ENCODE data around the gene LSM14A.
"Not testable (repeated sequence)": the region's sequence is repeated elsewhere in the genome, so short reads cannot be mapped to it uniquely, and the experiment has no call there.

LSM14A gene

GRCh38 chr19:34215006-34215665 lies 42.8 kb downstream of the LSM14A start:
- Histone ChIP-seq H3K9me2 (replicated peaks; ENCODE audit: low read depth, low read length) (no peaks in the 10 kb centered on the region), H3F3A (ENCODE audit: low read depth) (peaks cover 10% of the 10 kb centered on the region; the same call in 1 of the 2 replicates), H3K9me3 (ENCODE audit: insufficient read depth, low read depth, low read length) (no peaks in the 10 kb centered on the region), H3K4me2 (ENCODE audit: low read depth, low read length, poor library complexity, severe bottlenecking) (no peak overlapping the region), H3K36me3 (ENCODE audit: insufficient read depth, low read length) (peaks cover 67% of the 10 kb centered on the region), H2AFZ (ENCODE audit: low read length) (no peak overlapping the region), H3K27me3 (ENCODE audit: insufficient read depth, low read length, poor library complexity, severe bottlenecking) (no peaks in the 10 kb centered on the region), H4K20me1 (ENCODE audit: insufficient read depth, low read length, poor library complexity, severe bottlenecking) (peaks cover 42% of the 10 kb centered on the region), H3K4me3 (ENCODE audit: low read length, poor library complexity, severe bottlenecking) (no peak overlapping the region), H3K9ac (ENCODE audit: low read depth, low read length, poor library complexity, severe bottlenecking) (no peak overlapping the region), H3K4me1 (ENCODE audit: insufficient read depth, low read length, poor library complexity, severe bottlenecking) (peaks cover 12% of the 10 kb centered on the region), H3K79me2 (ENCODE audit: insufficient read depth, low read length) (no peaks in the 10 kb centered on the region)
- TF ChIP-seq CTCF (conservative IDR thresholded peaks at IDR 0.05; ENCODE audit: low read length) (no peak), EZH2phosphoT487 (IDR thresholded peaks at IDR 0.05; ENCODE audit: borderline replicate concordance) (no peak)

- H3K9me2 ChIP-seq (replicated peaks; ENCODE audit: low read depth, low read length), result no peaks in the 10 kb centered on the region
- peaks cover 12% of the 10 kb centered on the region for H3K4me1 ChIP-seq (ENCODE audit: insufficient read depth, low read length, poor library complexity, severe bottlenecking)
- peaks cover 45% of the 10 kb centered on the region for H4K20me1 ChIP-seq (ENCODE audit: insufficient read depth, low read length, poor library complexity, severe bottlenecking)
- H3K4me3 ChIP-seq (ENCODE audit: low read length, poor library complexity, severe bottlenecking), result no peak overlapping the region
- no peak overlapping the region for H2AFZ ChIP-seq (ENCODE audit: low read length)
- peaks cover 66% of the 10 kb centered on the region for H3K36me3 ChIP-seq (ENCODE audit: insufficient read depth, low read length)
- no peak overlapping the region for H3K9ac ChIP-seq (ENCODE audit: low read depth, low read length, poor library complexity, severe bottlenecking)
- TF ChIP-seq CTCF (conservative IDR thresholded peaks at IDR 0.05; ENCODE audit: low read length) (no peak), EZH2phosphoT487 (IDR thresholded peaks at IDR 0.05; ENCODE audit: borderline replicate concordance) (no peak)
- H3K79me2 ChIP-seq (ENCODE audit: insufficient read depth, low read length), result no peaks in the 10 kb centered on the region
- H3K4me2 ChIP-seq (ENCODE audit: low read depth, low read length, poor library complexity, severe bottlenecking), result no peak overlapping the region
- H3F3A ChIP-seq (ENCODE audit: low read depth), result peaks cover 10% of the 10 kb centered on the region; the same call in 1 of the 2 replicates
- H3K27me3 ChIP-seq (ENCODE audit: insufficient read depth, low read length, poor library complexity, severe bottlenecking), result no peaks in the 10 kb centered on the region
- H3K9me3 ChIP-seq (ENCODE audit: insufficient read depth, low read depth, low read length), result no peaks in the 10 kb centered on the region
Observed at GRCh38 chr19:34215666-34216038, 43.3 kb downstream of the LSM14A start.

GRCh38 chr19:34216745-34217219 lies 44.5 kb downstream of the LSM14A start:
- H2AFZ ChIP-seq (ENCODE audit: low read length); H3K9me3 ChIP-seq (ENCODE audit: insufficient read depth, low read depth, low read length); H3K4me2 ChIP-seq (ENCODE audit: low read depth, low read length, poor library complexity, severe bottlenecking); H3K4me3 ChIP-seq (ENCODE audit: low read length, poor library complexity, severe bottlenecking); H3K9ac ChIP-seq (ENCODE audit: low read depth, low read length, poor library complexity, severe bottlenecking); H3K79me2 ChIP-seq (ENCODE audit: insufficient read depth, low read length); H3K27me3 ChIP-seq (ENCODE audit: insufficient read depth, low read length, poor library complexity, severe bottlenecking); H3K9me2 ChIP-seq (replicated peaks; ENCODE audit: low read depth, low read length): not testable (repeated sequence)
- Histone ChIP-seq H3K4me1 (ENCODE audit: insufficient read depth, low read length, poor library complexity, severe bottlenecking) (peaks cover 12% of the 10 kb centered on the region), H3K36me3 (ENCODE audit: insufficient read depth, low read length) (peaks cover 66% of the 10 kb centered on the region), H4K20me1 (ENCODE audit: insufficient read depth, low read length, poor library complexity, severe bottlenecking) (peaks cover 57% of the 10 kb centered on the region), H3F3A (ENCODE audit: low read depth) (peaks cover 10% of the 10 kb centered on the region; the same call in 1 of the 2 replicates)
